ENCODE data around the gene POT1.

DNA sequence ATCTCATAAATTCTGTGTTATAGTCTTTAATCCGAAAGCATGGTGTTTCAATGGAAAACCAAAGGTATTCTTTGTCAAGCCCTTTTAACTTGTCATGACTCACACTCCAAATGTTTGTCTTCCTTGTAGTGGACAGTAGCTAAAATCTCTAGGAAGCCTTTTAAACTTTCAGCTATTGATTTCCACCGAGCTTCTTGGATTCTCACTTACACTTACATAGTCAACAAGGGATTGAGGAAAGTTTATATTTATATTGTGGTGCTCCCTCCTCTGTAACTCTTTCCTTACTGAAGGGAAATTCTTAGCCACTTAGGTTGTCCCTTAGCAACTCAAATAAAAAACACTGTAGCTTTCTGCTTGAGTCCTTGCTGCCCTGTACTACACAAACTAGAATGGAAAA is 132.9 kb downstream of the POT1 start:
- TF ChIP-seq CREB1 (CRISPR knock-in tag; IDR thresholded peaks at IDR 0.05) (no peak), E2F1 (CRISPR knock-in tag; IDR thresholded peaks at IDR 0.05) (no peak), USF1 (CRISPR knock-in tag; IDR thresholded peaks at IDR 0.05) (no peak), SMAD3 (CRISPR knock-in tag; IDR thresholded peaks at IDR 0.05; ENCODE audit: borderline replicate concordance) (no peak), SP1 (CRISPR knock-in tag; conservative IDR thresholded peaks at IDR 0.05) (no peak), FOXP1 (CRISPR knock-in tag; IDR thresholded peaks at IDR 0.05; ENCODE audit: borderline replicate concordance) (no peak), TEAD4 (CRISPR knock-in tag; IDR thresholded peaks at IDR 0.05) (no peak), HMGA2 (CRISPR knock-in tag; IDR thresholded peaks at IDR 0.05) (no peak), ZNF281 (CRISPR knock-in tag; IDR thresholded peaks at IDR 0.05) (no peak), TCF7 (CRISPR knock-in tag; IDR thresholded peaks at IDR 0.05; ENCODE audit: low read depth) (no peak)
- TF ChIP-seq, protein P1, sequence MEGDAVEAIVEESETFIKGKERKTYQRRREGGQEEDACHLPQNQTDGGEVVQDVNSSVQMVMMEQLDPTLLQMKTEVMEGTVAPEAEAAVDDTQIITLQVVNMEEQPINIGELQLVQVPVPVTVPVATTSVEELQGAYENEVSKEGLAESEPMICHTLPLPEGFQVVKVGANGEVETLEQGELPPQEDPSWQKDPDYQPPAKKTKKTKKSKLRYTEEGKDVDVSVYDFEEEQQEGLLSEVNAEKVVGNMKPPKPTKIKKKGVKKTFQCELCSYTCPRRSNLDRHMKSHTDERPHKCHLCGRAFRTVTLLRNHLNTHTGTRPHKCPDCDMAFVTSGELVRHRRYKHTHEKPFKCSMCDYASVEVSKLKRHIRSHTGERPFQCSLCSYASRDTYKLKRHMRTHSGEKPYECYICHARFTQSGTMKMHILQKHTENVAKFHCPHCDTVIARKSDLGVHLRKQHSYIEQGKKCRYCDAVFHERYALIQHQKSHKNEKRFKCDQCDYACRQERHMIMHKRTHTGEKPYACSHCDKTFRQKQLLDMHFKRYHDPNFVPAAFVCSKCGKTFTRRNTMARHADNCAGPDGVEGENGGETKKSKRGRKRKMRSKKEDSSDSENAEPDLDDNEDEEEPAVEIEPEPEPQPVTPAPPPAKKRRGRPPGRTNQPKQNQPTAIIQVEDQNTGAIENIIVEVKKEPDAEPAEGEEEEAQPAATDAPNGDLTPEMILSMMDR (IDR thresholded peaks at IDR 0.05) = no peak
- TF ChIP-seq, protein P2, sequence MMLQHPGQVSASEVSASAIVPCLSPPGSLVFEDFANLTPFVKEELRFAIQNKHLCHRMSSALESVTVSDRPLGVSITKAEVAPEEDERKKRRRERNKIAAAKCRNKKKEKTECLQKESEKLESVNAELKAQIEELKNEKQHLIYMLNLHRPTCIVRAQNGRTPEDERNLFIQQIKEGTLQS (CRISPR knock-in tag; conservative IDR thresholded peaks at IDR 0.05) = no peak
- TF ChIP-seq, protein P3, sequence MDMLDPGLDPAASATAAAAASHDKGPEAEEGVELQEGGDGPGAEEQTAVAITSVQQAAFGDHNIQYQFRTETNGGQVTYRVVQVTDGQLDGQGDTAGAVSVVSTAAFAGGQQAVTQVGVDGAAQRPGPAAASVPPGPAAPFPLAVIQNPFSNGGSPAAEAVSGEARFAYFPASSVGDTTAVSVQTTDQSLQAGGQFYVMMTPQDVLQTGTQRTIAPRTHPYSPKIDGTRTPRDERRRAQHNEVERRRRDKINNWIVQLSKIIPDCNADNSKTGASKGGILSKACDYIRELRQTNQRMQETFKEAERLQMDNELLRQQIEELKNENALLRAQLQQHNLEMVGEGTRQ (CRISPR knock-in tag; IDR thresholded peaks at IDR 0.05) = no peak

Data from WTC11 (cell line).